Epidermal melanocyte (primary cell): ENCODE results near the gene PLEKHA5.
"Not testable (repeated sequence)": the region's sequence is repeated elsewhere in the genome, so short reads cannot be mapped to it uniquely, and the experiment has no call there.

Experiments used
- DNase-seq: peaks from one replicate; pipeline ENCODE4 v3.0.0; 2011; ENCODE audit warnings: low spot score; ENCODE audit not compliant: insufficient read length

The PLEKHA5 gene

DNA sequence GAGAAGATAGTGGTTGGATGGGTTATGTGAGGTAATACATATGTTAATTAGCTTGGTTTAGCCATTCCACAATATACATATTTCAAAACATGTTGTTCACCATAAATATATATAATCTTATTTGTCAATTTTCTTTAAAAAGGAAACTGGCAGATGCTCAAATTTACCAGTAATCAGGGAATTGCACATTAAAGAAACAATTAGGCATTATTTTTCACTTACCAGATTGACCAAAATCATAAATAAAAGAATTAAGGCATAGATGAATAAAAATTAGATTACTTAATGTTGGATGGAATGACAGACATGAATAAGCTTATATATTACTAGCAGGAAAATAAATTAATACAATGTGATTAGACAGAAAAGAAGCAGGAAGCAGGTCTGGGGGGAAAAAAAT lies 147.2 kb downstream of the PLEKHA5 start:
- no peak for DNase-seq

DNA sequence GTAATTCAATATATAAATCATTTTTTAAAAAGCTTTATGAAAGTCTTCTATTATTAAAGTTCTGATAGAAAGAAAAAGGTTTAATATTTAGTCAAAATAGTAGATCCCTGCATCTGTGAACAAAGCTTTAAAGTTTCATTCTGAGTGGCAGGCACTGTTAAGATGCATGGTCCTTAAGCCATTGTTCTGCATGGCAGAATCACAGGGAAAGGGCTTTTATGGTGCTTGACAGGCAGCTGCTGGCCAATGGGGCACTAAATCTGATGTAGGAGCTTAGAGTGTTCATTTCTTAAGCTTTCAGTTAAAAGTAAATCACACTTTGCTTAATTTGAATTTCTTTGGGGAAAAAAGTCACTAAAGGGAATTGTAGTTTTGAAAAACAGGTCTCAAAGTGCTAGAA lies 148.2 kb downstream of the PLEKHA5 start:
- DNase-seq: no peak

GRCh38 chr12:19278407-19278806 lies 148.9 kb downstream of the PLEKHA5 start:
- no peak for DNase-seq

GRCh38 chr12:19282133-19282699 lies 152.7 kb downstream of the PLEKHA5 start:
- no peak for DNase-seq

DNA sequence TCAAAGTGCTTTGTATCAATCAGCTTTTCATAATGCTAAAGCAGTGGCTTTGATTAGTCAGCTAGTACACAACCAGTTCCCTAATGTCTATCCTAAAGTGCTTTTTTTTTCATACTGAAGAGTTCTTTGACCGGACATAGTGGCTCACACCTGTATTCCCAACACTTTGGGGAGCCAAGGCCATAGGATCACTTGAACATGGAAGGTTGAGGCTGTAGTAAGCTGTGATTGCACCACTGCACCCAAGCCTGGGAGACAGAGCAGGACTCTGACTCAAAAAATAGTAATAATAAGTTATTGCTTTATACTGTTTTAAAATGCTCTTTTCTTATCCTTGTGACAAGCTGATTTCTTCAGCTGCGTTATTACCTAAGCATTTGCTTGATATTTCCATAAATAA lies 155.1 kb downstream of the PLEKHA5 start:
- DNase-seq: no peak

DNA sequence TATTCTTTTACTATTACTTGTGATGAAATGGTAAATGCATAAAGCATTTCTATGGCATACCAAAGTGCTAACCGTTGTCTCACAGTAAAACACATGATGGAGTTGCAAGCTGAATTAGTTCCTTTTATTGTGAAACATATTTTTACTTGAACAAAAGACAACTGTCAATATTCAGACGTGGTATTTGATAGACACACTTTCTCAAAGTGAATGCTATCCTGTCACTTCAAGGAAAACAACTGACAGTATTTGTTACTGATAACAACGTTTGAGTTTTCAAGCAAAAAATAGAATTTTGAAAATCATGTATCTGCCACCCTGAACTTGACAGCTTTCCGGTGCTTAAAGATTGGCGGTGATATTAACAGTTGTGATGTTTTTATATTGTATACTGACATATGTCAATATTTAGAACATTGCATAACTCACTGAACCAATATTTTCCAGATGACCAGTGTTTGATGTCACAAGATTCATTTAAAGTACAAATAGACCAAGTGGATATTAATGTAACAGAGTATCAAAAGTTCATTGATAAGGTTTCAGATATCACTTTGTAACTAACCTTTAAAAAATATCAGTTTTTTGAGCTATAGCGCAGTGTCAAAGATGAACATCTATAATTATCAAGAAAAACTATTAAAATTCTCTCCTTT lies 156.4 kb downstream of the PLEKHA5 start:
- DNase-seq: no peak

DNA sequence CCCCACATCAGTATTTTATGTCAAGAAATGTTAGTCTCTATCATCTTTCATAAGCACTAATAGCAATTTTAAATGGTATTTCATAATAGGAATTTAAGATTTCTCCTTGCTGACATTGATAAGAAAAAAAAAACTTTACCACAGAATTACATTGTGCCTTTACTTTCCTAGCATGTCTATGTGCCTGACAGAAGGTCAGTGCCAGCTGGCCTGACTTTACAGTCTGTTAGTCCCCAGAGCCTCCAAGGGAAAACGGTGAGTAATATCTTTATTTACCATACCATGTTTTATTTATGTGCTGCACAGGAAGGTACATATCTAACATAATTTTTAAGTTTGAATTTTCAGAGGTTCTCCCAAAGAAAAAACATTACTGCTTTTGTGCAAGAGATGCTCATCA lies 157.8 kb downstream of the PLEKHA5 start:
- DNase-seq: no peak

- no peak for DNase-seq
These were observed 158.6 kb downstream of the PLEKHA5 start for GRCh38 chr12:19288161-19288560.

DNA sequence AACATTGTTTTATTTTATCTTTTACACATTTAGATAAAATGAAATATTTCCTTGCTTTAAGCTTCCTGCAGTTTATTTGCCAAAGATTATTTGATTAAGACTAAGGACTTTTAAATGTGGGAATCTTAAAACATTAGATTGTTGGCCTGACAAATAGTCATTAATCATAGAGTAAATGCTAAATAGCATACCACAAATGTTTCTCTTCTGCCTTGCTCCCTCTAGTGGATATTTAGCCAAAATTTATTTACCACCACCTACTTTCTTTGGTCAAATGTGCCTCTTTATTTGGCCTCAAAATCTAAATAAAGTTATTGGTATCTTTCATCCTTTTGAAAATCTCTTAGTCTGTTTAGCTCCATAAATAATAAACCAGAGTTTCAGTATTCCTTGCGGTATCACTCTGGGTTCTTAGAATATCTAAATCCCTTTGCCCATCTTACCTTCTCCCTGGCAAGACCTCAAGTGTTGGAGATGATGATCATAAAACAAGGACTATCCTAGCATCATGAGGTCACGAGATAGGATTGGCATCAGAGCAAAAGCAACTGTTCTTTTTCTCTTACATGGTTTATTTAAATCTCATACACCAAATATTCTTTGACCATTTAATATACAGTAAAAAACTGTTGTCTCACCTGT lies 159.2 kb downstream of the PLEKHA5 start:
- DNase-seq: peak; percentile 45

GRCh38 chr12:19298836-19299605 lies 169.5 kb downstream of the PLEKHA5 start:
- no peak for DNase-seq

DNA sequence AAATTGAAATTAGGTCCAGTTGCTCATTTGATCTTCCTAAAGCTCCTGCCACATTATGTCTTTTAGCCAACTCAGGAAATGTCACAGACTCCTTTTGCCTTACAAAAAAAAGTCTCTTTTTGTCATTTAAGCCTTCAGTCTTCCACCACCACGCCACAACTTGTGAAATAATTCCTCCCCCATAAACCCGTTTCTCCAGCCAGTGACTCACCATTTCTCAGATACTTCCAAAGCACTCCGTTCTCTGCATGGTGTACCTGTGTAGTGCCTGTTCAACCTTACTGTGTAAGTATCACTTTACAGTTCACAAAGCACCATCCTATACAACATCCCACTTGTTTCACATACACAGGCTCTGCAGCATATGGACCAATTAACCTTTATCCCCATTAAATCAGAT lies 170.2 kb downstream of the PLEKHA5 start:
- DNase-seq: no peak

- DNase-seq: no peak
These were observed 171.7 kb downstream of the PLEKHA5 start for GRCh38 chr12:19301223-19301622.

- no peak for DNase-seq
These were observed 172.2 kb downstream of the PLEKHA5 start for GRCh38 chr12:19301688-19302087.

DNA sequence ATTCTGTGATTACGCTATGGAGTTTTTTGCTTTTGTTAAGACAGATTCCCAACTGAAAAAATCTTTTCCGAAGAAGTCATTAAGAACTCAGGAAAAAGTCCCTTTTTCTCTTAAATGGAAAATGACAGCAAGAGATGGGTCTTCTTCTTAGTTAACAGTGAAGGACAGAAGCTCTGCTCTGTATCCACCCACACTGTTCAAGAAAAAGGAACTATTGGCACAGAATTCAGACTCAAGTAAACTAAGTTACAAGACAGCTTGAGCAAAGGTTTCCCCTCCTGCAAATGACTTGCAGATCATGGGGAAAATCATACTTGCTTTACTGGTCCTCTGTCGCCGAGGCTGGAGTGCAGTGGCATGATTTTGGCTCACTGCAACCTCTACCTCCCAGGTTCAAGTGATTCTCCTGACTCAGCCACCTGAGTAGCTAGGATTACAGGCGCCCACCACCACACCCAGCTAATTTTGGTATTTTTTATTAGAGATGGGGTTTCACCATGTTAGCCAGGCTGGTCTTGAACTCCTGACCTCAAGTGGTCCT lies 172.6 kb downstream of the PLEKHA5 start:
- no peak for DNase-seq

DNA sequence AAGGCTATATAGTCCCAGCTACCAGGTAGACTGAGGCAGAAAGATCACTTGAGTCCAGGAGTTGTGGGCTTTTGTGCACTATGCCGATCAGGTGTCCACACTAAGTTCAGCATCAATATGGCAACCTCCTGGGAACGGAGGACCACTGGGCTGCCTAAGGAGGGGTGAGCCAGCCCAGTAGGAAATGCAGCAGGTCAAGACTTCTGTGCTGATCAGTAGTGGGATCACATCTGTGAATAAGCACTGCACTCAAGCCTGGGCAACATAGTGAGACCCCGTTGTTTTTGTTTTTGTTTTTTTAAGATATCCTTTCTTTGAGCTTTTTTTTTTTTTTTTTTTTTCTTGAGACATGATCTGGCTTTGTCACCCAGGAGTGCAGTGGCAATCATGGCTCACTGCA lies 174.0 kb downstream of the PLEKHA5 start:
- DNase-seq: no peak

DNA sequence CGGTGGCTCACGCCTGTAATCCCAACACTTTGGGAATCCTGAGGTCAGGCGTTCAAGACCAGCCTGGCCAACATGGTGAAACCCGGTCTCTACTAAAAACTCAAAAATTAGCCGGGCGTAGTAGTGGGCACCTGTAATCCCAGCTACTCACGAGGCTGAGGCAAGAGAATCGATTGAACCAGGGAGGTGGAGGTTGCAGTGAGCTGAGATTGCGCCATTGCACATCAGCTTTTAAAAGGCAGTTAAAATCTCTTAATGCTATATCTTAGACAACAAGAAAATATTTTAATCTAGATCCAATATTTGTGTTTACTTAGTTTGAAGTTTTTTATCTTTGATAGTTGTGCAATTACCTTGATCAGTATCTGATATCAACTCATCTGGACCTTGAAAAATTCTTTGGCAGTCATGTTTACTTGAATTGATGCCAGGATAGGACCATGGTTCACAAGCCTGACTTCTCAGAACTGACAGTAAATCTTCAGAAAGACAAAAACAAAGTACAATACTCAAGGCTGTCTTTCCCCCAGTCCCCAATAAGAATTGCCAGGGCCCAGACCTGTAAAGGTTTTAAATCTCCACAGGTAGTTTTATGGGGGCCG lies 174.7 kb downstream of the PLEKHA5 start:
- DNase-seq: no peak

GRCh38 chr12:19305621-19306020 lies 176.1 kb downstream of the PLEKHA5 start:
- DNase-seq: not testable (repeated sequence)

DNA sequence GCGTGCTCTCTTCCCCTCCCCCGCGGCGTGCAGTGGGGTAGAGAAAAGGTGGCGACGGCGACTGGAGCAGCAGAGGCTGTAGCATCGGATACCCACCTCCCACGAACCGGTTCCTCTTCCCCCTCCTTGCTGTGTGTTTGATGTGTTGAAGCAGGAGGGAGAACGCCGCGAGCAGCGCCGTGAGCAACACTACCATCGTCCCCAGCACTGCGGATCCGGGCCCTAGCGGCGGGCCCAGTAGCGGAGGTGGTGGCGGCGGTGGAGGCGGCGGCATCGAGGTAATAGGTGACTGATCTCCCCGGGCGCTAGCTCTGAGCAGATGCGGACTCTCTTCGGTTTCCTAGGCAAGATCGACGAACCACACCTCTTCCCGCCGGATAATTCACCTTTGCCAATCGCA lies 176.8 kb downstream of the PLEKHA5 start:
- no peak for DNase-seq

DNA sequence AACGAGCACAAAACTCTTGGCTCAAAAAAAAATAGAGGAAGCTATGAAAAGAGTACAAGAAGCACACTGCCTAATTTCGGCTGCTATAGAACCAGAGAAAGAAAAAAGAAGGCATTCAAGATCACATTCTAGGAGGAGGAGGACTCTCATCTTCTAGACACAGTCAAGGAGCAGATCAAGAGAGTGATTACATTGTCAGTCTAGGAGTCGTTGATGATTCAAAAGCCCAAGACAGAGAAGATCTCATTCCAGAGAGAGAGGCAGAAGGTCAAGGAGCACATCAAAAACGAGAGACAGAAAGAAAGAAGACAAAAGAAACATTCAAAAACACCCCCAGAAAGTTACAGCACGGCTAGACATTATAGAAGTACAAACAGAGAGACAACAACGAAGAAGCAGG lies 177.9 kb downstream of the PLEKHA5 start:
- DNase-seq: no peak

DNA sequence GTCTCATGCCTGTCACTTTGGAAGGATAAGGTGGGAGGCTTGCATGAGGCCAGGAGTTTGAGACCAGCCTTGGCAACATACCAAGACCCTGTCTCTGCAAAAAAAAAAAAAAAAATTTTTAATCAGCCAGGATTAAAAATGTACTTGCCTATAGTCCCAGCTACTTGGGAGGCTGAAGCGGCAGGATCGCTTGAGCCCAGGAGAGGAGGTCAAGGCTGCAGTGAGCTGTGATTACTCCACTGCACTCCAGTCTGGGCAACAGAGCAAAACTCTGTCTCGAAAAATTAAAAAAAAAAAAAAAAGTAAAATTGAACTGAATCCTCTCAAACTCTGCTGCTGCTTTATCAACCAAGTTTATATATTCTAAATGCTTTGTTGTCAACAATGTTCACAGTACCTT lies 181.6 kb downstream of the PLEKHA5 start:
- no peak for DNase-seq

GRCh38 chr12:19312637-19313036 lies 183.1 kb downstream of the PLEKHA5 start:
- DNase-seq: no peak

- no peak for DNase-seq
These were observed 186.9 kb downstream of the PLEKHA5 start for GRCh38 chr12:19316425-19316824.
